H9 (cell line): Measurements from ENCODE around the gene GLT6D1. TPM values are rescaled to one million over a fixed set of nuclear protein-coding genes. Genes with fewer than 3 reads are reported as not detected.

ENCODE experiments used
- DNase-seq: peaks from one replicate; pipeline ENCODE4 v3.0.0-alpha.2; 2017
- H2AFZ ChIP-seq: one replicate; pipeline ENCODE4 v1.6.1; 2013; ENCODE audit warnings: mild to moderate bottlenecking, low read length, control low read depth, moderate library complexity
- H2AK5ac ChIP-seq: 2 replicates; pipeline ENCODE4 v1.6.1; 2013; ENCODE audit warnings: low read length, control low read depth, mixed read lengths; ENCODE audit not compliant: insufficient read length
- H2BK120ac ChIP-seq: one replicate; pipeline ENCODE4 v1.6.1; 2013; ENCODE audit warnings: low read depth, mild to moderate bottlenecking, low read length, control low read depth, inconsistent platforms; ENCODE audit not compliant: poor library complexity, severe bottlenecking
- H2BK12ac ChIP-seq: 2 replicates; pipeline ENCODE4 v1.6.1; 2013; ENCODE audit warnings: low read length, control low read depth, mixed read lengths, low read depth; ENCODE audit not compliant: insufficient read length
- H2BK15ac ChIP-seq: 2 replicates; pipeline ENCODE4 v1.6.1; 2013; ENCODE audit warnings: low read depth, low read length, control low read depth
- H2BK20ac ChIP-seq: one replicate; pipeline ENCODE4 v1.6.1; 2013; ENCODE audit warnings: low read depth, mild to moderate bottlenecking, low read length, control low read depth, inconsistent platforms; ENCODE audit not compliant: poor library complexity, severe bottlenecking
- H2BK5ac ChIP-seq: 2 replicates; pipeline ENCODE4 v1.6.1; 2013; ENCODE audit warnings: low read length, control low read depth, mixed read lengths; ENCODE audit not compliant: insufficient read length
- H3K14ac ChIP-seq: 2 replicates; pipeline ENCODE4 v1.6.1; 2013; ENCODE audit warnings: low read length, control low read depth; ENCODE audit not compliant: insufficient read depth
- H3K18ac ChIP-seq: 2 replicates; pipeline ENCODE4 v1.6.1; 2013; ENCODE audit warnings: low read depth, mild to moderate bottlenecking, mixed read lengths, low read length, control low read depth; ENCODE audit not compliant: insufficient read length
- H3K23ac ChIP-seq: 2 replicates; pipeline ENCODE4 v1.6.1; 2013; ENCODE audit warnings: low read length, control low read depth, mixed read lengths, low read depth; ENCODE audit not compliant: insufficient read length
- H3K23me2 ChIP-seq: 2 replicates; pipeline ENCODE4 v1.6.1; 2013; ENCODE audit warnings: low read depth, mild to moderate bottlenecking, mixed read lengths, low read length, control low read depth; ENCODE audit not compliant: insufficient read length, poor library complexity, severe bottlenecking
- H3K27ac ChIP-seq: 2 replicates; pipeline ENCODE4 v1.5.1; 2013; ENCODE audit warnings: low read length, control low read depth, mixed read lengths, low read depth; ENCODE audit not compliant: insufficient read length
- H3K27me3 ChIP-seq: 2 replicates; pipeline ENCODE4 v1.6.1; 2013; ENCODE audit warnings: low read length, control low read depth, inconsistent platforms; ENCODE audit not compliant: insufficient read depth
- H3K4ac ChIP-seq: 2 replicates; pipeline ENCODE4 v1.6.1; 2013; ENCODE audit warnings: low read depth, mild to moderate bottlenecking, control low read depth, inconsistent platforms, low read length, moderate library complexity
- H3K4me1 ChIP-seq: 2 replicates; pipeline ENCODE4 v1.6.1; 2013; ENCODE audit warnings: low read length, control low read depth, inconsistent platforms; ENCODE audit not compliant: insufficient read depth
- H3K4me2 ChIP-seq: 2 replicates; pipeline ENCODE4 v1.6.1; 2013; ENCODE audit warnings: low read length, control low read depth, mixed read lengths; ENCODE audit not compliant: insufficient read length, insufficient read depth
- H3K56ac ChIP-seq: 2 replicates; pipeline ENCODE4 v1.6.1; 2013; ENCODE audit warnings: low read depth, mild to moderate bottlenecking, mixed read lengths, low read length, control low read depth; ENCODE audit not compliant: insufficient read length
- H3K79me1 ChIP-seq: 2 replicates; pipeline ENCODE4 v1.6.1; 2013; ENCODE audit warnings: low read depth, mild to moderate bottlenecking, moderate library complexity, low read length, control low read depth, inconsistent platforms; ENCODE audit not compliant: insufficient read depth, poor library complexity, severe bottlenecking
- H3K79me2 ChIP-seq: 2 replicates; pipeline ENCODE4 v1.6.1; 2013; ENCODE audit warnings: low read length, control low read depth, inconsistent platforms; ENCODE audit not compliant: insufficient read depth
- H3K9ac ChIP-seq: 2 replicates; pipeline ENCODE4 v1.6.1; 2013; ENCODE audit warnings: low read length, control low read depth, mixed read lengths; ENCODE audit not compliant: insufficient read length; ENCODE audit errors: extremely low read depth
- H3K9me3 ChIP-seq: one replicate; pipeline ENCODE4 v1.6.1; 2013; ENCODE audit warnings: low read depth, low read length, inconsistent platforms; ENCODE audit not compliant: control insufficient read depth
- H3T11ph ChIP-seq: one replicate; pipeline ENCODE4 v1.6.1; 2013; ENCODE audit warnings: mild to moderate bottlenecking, low read length, control low read depth, inconsistent platforms
- H4K20me1 ChIP-seq: one replicate; pipeline ENCODE4 v1.6.1; 2013; ENCODE audit not compliant: control insufficient read depth, insufficient read length, insufficient read depth
- H4K5ac ChIP-seq: 2 replicates; pipeline ENCODE4 v1.6.1; 2013; ENCODE audit warnings: low read depth, mild to moderate bottlenecking, mixed read lengths, low read length, control low read depth; ENCODE audit not compliant: insufficient read length
- H4K8ac ChIP-seq: replicated peaks from 2 replicates; pipeline ENCODE4 v1.6.1; 2013; ENCODE audit warnings: low read length, control low read depth, mixed read lengths, low read depth; ENCODE audit not compliant: insufficient read length
- H4K91ac ChIP-seq: 2 replicates; pipeline ENCODE4 v1.6.1; 2013; ENCODE audit warnings: low read depth, mild to moderate bottlenecking, moderate library complexity, mixed read lengths, low read length, control low read depth; ENCODE audit not compliant: insufficient read length
- H3K27ac Mint-ChIP-seq, 3 experiments: 2 replicates in 2 of 3; 3 replicates in 1 of 3; pipeline ENCODE4 v1.8.0; 2020 to 2021; ENCODE audit warnings: mixed read lengths in 3 of 3, mild to moderate bottlenecking in 1 of 3, moderate library complexity in 1 of 3
- H3K27me3 Mint-ChIP-seq: 2 replicates; pipeline ENCODE4 v1.8.0; 2021; ENCODE audit warnings: low read depth, mild to moderate bottlenecking, moderate library complexity, mixed read lengths
- H3K36me3 Mint-ChIP-seq, 3 experiments: 2 replicates in 2 of 3; 3 replicates in 1 of 3; pipeline ENCODE4 v1.8.0; 2020 to 2021; ENCODE audit warnings: low read depth in 3 of 3, mixed read lengths in 3 of 3; ENCODE audit not compliant: insufficient read depth in 1 of 3
- H3K4me1 Mint-ChIP-seq, 2 experiments: 2 replicates each; pipeline ENCODE4 v1.8.0; 2020; ENCODE audit warnings: mixed read lengths in 2 of 2
- H3K4me3 Mint-ChIP-seq, 2 experiments: 2 replicates in 1 of 2; 3 replicates in 1 of 2; pipeline ENCODE4 v1.8.0; 2020 to 2021; ENCODE audit warnings: mild to moderate bottlenecking in 2 of 2, mixed read lengths in 2 of 2, moderate library complexity in 1 of 2
- H3K9me3 Mint-ChIP-seq, 2 experiments: 2 replicates in 1 of 2; 3 replicates in 1 of 2; pipeline ENCODE4 v1.8.0; 2020; ENCODE audit warnings: mild to moderate bottlenecking in 2 of 2, mixed read lengths in 2 of 2, moderate library complexity in 1 of 2
- WGBS: extraction: QIAGEN DNeasy Blood & Tissue Kit; methylation state at CpG from one replicate; pipeline ENCODE4 v1.1.7; 2013; ENCODE audit warnings: missing lambda C conversion rate, low lambda C conversion rate, mixed read lengths; ENCODE audit not compliant: insufficient read length; ENCODE audit errors: extremely low coverage; 5-methylcytosine and 5-hydroxymethylcytosine counted together
- total RNA-seq: library from RNA; stranded (reverse); gene quantifications from 2 replicates; pipeline ENCODE4 v1.2.1, GENCODE V29; 2021
- TF ChIP-seq, protein P1 (sequence below): fragments of 200-600 bp; sonication (generic); conservative IDR thresholded peaks from 3 replicates; pipeline ENCODE4 v1.8.0; 2021; ENCODE audit warnings: antibody characterized with exemption, mild to moderate bottlenecking

GLT6D1 gene
- total RNA-seq, 1 experiment from 2014 or later: not detected

DNA sequence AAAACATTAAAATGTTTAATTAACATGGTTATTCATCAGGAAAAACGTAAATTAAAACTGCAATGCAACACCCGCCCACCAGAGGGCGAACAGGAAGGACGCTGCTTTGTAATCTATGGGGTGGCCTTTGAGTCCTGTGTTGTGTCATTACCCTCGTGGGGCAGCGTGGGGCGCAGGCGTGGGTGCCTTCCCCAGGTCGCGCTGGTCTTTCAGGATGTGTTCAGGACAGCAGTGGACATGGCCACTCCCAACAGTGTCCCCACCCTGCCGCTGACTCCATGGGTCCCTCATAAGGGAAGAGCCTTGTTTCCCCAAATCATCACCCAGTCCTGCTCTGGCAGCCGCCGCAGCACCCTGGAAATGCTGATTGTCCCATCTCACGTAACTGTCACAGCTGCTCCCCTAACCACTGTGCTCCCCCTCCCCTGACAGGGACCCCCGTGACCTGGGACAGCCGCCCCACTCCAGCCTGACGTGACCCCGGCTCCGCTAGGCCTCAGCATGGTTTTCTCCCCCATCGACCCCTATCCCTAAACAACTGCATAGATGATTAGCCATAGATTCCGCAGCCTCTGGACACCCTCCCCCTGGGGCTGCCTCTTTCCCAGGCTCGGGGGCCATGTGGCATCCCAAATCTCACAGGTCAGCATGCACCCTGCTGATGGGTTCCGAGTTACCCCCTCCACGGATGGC lies 36.4 kb downstream of the GLT6D1 start:
- no CpG with 5 or more reads among the region's 24 CpGs for WGBS
- Histone ChIP-seq H2BK120ac (no peak overlapping the region), H4K5ac (no peak overlapping the region), H2BK12ac (no peak overlapping the region), H2BK15ac (no peak overlapping the region), H3K79me1 (no peaks in the 10 kb centered on the region), H3K9me3 (no peaks in the 10 kb centered on the region), H3K23ac (no peak overlapping the region), H2AK5ac (no peak overlapping the region), H3K4ac (no peak overlapping the region), H4K8ac (no peak overlapping the region), H3K56ac (no peak overlapping the region), H3T11ph (no peak overlapping the region), H3K27ac (no peak overlapping the region), H4K91ac (no peak overlapping the region), H4K20me1 (no peaks in the 10 kb centered on the region), H3K23me2 (no peaks in the 10 kb centered on the region), H2AFZ (no peak overlapping the region), H3K79me2 (no peaks in the 10 kb centered on the region), H3K18ac (no peak overlapping the region), H3K14ac (no peak overlapping the region), H3K4me1 (no peaks in the 10 kb centered on the region), H3K9ac (no peak overlapping the region), H2BK20ac (no peak overlapping the region), H3K27me3 (no peaks in the 10 kb centered on the region), H2BK5ac (no peak overlapping the region), H3K4me2 (no peak overlapping the region)
- TF ChIP-seq, protein P1, sequence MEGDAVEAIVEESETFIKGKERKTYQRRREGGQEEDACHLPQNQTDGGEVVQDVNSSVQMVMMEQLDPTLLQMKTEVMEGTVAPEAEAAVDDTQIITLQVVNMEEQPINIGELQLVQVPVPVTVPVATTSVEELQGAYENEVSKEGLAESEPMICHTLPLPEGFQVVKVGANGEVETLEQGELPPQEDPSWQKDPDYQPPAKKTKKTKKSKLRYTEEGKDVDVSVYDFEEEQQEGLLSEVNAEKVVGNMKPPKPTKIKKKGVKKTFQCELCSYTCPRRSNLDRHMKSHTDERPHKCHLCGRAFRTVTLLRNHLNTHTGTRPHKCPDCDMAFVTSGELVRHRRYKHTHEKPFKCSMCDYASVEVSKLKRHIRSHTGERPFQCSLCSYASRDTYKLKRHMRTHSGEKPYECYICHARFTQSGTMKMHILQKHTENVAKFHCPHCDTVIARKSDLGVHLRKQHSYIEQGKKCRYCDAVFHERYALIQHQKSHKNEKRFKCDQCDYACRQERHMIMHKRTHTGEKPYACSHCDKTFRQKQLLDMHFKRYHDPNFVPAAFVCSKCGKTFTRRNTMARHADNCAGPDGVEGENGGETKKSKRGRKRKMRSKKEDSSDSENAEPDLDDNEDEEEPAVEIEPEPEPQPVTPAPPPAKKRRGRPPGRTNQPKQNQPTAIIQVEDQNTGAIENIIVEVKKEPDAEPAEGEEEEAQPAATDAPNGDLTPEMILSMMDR: peak; percentile 86
- peaks cover 0 to 2% of the 10 kb centered on the region in 2 experiments; a peak in 4 of 5 replicates for H3K9me3 Mint-ChIP-seq
- H3K4me3 Mint-ChIP-seq: no peak overlapping the region
- H3K27ac Mint-ChIP-seq: no peak overlapping the region
- peaks cover 0 to 4% (median 0%) of the 10 kb centered on the region in 3 experiments; a peak in 1 of 7 replicates for H3K36me3 Mint-ChIP-seq
- H3K4me1 Mint-ChIP-seq: peaks cover 1 to 10% of the 10 kb centered on the region in 2 experiments; a peak in 3 of 4 replicates
- peak; percentile 44 for DNase-seq
- H3K27me3 Mint-ChIP-seq: peaks cover 2% of the 10 kb centered on the region
